ENCODE data around the gene CDC7. TPM values are rescaled to one million over a fixed set of nuclear protein-coding genes. Genes with fewer than 3 reads are reported as not detected.

The CDC7 gene
- total and polyA plus RNA-seq, 9 of the 15 experiments (the other 6 are each of a cell fraction or from before 2014, with no cell fraction given), result 22.3 to 66.8 (median 44.2) TPM

- TF ChIP-seq CHAMP1 (IDR thresholded peaks at IDR 0.05) (peak; percentile 8), SPI1 (IDR thresholded peaks at IDR 0.05; ENCODE audit: borderline replicate concordance, low read depth, low read length) (peak; percentile 41; the same call in 1 of the 2 replicates), TRIM28 (IDR thresholded peaks at IDR 0.05) (no peak), CCNT2 (IDR thresholded peaks at IDR 0.05; ENCODE audit: borderline replicate concordance, extremely low read depth, insufficient read length, low read depth, low read length) (peak; percentile 59), ARNT (IDR thresholded peaks at IDR 0.05) (no peak), ZNF445 (CRISPR knock-in tag; IDR thresholded peaks at IDR 0.05; ENCODE audit: low read depth) (no peak), ZNF586 (CRISPR knock-in tag; conservative IDR thresholded peaks at IDR 0.05) (no peak), TBP (optimal IDR thresholded peaks at IDR 0.05; ENCODE audit: low read depth, low read length) (peak; percentile 56), FOXA3 (CRISPR knock-in tag; conservative IDR thresholded peaks at IDR 0.05 in 1 of 2, IDR thresholded peaks at IDR 0.05 in 1 of 2) (no peak)
- TF ChIP-seq, protein P1, sequence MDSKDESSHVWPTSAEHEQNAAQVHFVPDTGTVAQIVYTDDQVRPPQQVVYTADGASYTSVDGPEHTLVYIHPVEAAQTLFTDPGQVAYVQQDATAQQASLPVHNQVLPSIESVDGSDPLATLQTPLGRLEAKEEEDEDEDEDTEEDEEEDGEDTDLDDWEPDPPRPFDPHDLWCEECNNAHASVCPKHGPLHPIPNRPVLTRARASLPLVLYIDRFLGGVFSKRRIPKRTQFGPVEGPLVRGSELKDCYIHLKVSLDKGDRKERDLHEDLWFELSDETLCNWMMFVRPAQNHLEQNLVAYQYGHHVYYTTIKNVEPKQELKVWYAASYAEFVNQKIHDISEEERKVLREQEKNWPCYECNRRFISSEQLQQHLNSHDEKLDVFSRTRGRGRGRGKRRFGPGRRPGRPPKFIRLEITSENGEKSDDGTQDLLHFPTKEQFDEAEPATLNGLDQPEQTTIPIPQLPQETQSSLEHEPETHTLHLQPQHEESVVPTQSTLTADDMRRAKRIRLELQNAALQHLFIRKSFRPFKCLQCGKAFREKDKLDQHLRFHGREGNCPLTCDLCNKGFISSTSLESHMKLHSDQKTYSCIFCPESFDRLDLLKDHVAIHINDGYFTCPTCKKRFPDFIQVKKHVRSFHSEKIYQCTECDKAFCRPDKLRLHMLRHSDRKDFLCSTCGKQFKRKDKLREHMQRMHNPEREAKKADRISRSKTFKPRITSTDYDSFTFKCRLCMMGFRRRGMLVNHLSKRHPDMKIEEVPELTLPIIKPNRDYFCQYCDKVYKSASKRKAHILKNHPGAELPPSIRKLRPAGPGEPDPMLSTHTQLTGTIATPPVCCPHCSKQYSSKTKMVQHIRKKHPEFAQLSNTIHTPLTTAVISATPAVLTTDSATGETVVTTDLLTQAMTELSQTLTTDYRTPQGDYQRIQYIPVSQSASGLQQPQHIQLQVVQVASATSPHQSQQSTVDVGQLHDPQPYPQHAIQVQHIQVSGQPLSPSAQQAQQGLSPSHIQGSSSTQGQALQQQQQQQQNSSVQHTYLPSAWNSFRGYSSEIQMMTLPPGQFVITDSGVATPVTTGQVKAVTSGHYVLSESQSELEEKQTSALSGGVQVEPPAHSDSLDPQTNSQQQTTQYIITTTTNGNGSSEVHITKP (IDR thresholded peaks at IDR 0.05; ENCODE audit: partially characterized antibody), result peak; percentile 96
- TF ChIP-seq, protein P2, sequence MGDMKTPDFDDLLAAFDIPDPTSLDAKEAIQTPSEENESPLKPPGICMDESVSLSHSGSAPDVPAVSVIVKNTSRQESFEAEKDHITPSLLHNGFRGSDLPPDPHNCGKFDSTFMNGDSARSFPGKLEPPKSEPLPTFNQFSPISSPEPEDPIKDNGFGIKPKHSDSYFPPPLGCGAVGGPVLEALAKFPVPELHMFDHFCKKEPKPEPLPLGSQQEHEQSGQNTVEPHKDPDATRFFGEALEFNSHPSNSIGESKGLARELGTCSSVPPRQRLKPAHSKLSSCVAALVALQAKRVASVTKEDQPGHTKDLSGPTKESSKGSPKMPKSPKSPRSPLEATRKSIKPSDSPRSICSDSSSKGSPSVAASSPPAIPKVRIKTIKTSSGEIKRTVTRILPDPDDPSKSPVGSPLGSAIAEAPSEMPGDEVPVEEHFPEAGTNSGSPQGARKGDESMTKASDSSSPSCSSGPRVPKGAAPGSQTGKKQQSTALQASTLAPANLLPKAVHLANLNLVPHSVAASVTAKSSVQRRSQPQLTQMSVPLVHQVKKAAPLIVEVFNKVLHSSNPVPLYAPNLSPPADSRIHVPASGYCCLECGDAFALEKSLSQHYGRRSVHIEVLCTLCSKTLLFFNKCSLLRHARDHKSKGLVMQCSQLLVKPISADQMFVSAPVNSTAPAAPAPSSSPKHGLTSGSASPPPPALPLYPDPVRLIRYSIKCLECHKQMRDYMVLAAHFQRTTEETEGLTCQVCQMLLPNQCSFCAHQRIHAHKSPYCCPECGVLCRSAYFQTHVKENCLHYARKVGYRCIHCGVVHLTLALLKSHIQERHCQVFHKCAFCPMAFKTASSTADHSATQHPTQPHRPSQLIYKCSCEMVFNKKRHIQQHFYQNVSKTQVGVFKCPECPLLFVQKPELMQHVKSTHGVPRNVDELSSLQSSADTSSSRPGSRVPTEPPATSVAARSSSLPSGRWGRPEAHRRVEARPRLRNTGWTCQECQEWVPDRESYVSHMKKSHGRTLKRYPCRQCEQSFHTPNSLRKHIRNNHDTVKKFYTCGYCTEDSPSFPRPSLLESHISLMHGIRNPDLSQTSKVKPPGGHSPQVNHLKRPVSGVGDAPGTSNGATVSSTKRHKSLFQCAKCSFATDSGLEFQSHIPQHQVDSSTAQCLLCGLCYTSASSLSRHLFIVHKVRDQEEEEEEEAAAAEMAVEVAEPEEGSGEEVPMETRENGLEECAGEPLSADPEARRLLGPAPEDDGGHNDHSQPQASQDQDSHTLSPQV (IDR thresholded peaks at IDR 0.05), result peak; percentile 64; the same call in 1 of the 2 replicates
- TF ChIP-seq, protein P3, sequence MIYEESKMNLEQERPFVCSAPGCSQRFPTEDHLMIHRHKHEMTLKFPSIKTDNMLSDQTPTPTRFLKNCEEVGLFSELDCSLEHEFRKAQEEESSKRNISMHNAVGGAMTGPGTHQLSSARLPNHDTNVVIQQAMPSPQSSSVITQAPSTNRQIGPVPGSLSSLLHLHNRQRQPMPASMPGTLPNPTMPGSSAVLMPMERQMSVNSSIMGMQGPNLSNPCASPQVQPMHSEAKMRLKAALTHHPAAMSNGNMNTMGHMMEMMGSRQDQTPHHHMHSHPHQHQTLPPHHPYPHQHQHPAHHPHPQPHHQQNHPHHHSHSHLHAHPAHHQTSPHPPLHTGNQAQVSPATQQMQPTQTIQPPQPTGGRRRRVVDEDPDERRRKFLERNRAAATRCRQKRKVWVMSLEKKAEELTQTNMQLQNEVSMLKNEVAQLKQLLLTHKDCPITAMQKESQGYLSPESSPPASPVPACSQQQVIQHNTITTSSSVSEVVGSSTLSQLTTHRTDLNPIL (CRISPR knock-in tag; IDR thresholded peaks at IDR 0.05), result no peak
Observed at GRCh38 chr1:91500756-91501522, at the start of gene CDC7 (continued).
